Right lobe of liver (tissue), 6 donors: ENCODE results near the gene GFOD1. TPM values are rescaled to one million over a fixed set of nuclear protein-coding genes. Genes with fewer than 3 reads are reported as not detected.

Experiments used
- ATAC-seq, 4 donors: fragments of 200-7000 bp; cut with Tn5 transposase; one replicate each; pipeline ENCODE4 v1.9.1; 2020; ENCODE audit warnings: mild to moderate bottlenecking in 4 of 4, moderate library complexity in 4 of 4
- DNase-seq, 3 donors: peaks; one replicate each; pipeline ENCODE4 v3.0.0-alpha.2; 2020
- H3K27ac ChIP-seq, 3 donors: fragments of 200-600 bp; one replicate each; pipeline ENCODE4 v1.8.0; 2022
- H3K27me3 ChIP-seq, 2 donors: fragments of 200-600 bp; one replicate each; pipeline ENCODE4 v1.8.0; 2022
- H3K36me3 ChIP-seq, 4 donors: fragments of 200-600 bp; sonication (generic) in 1 of 4; one replicate each; pipeline versions ENCODE4 v1.5.1 to v1.8.0; 2017 to 2022; ENCODE audit warnings: control low read depth in 1 of 4
- H3K4me1 ChIP-seq, 4 donors: fragments of 200-600 bp; sonication (generic) in 1 of 4; one replicate each; pipeline versions ENCODE4 v1.5.1 to v1.8.0; 2017 to 2022; ENCODE audit warnings: control low read depth in 1 of 4
- H3K4me3 ChIP-seq, 3 donors: fragments of 200-600 bp; one replicate each; pipeline ENCODE4 v1.8.0; 2022
- H3K9me3 ChIP-seq, 4 donors: fragments of 200-600 bp; sonication (generic) in 1 of 4; one replicate each; pipeline versions ENCODE4 v1.5.1 to v1.8.0; 2017 to 2022; ENCODE audit warnings: control low read depth in 1 of 4
- POLR2A ChIP-seq: fragments of 450-650 bp; IDR thresholded peaks from one replicate; pipeline ENCODE4 v1.6.1; 2017; ENCODE audit warnings: antibody characterized with exemption, mild to moderate bottlenecking
- WGBS: methylation state at CpG from one replicate; pipeline ENCODE4 v1.1.6; 2018; ENCODE audit warnings: low coverage, low lambda C conversion rate; ENCODE audit not compliant: insufficient coverage; ENCODE audit errors: missing lambda C conversion rate; 5-methylcytosine and 5-hydroxymethylcytosine counted together
- intact Hi-C, 2 donors: fragments of 100-400 bp; cut with DNase I; formaldehyde crosslinking; loops; one replicate each; pipeline versions ENCODE4 v1.11.2 to v1.14.1; 2022
- total RNA-seq, 6 experiments: library from RNA; depleted of rRNA in 2 of 6; stranded (reverse); fragments of >200 nt in 2 of 6; fragmentation: NEBNext Ultra II Directional in 3 of 6; extraction: Animal tissue kit (Norgen Biotek cat#: 25700) in 3 of 6; gene quantifications; one replicate each; pipeline versions ENCODE4 v1.1.0 to v1.2.4, GENCODE V29; 2016 to 2023
- TF ChIP-seq, protein P1 (sequence below), 4 donors: fragments of 200-600 bp in 3 of 4; fragments of 450-650 bp in 1 of 4; IDR thresholded peaks; one replicate each; pipeline versions ENCODE4 v1.5.1 to v1.8.0; 2016 to 2022; ENCODE audit warnings: antibody characterized with exemption in 4 of 4, mild to moderate bottlenecking in 2 of 4
- donor health status: DM: no; HTN: yes; CAD: no.
- donor health status: DM: no; HTN: no; CAD: no.
- donor health status: DM: no; HTN: no; CAD: no.
- donor health status: DM: no; HTN: yes; CAD: no.
- donor health status: DM: no; HTN: yes; CAD: no.

GFOD1 gene
- total RNA-seq, 6 experiments from 2014 or later, result 5.4 to 8.5 (median 7.5) TPM

DNA sequence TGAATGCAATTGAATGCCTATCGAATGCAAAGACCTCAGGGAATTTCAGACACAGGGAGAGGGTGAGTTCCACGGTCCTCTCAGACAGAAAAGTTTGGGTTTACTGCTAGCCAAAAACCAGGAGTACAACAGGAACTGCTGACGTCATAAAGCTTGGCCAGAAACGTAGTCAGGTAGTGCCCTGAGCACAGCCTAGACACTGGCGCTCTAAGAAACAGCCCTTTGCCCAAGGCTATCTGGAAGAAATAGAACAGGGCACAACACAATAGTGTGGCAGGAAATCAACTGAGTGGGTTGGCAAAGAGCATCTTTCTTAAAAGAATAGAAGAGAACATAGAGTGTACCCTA is 58.0 kb downstream of the GFOD1 start:
- Histone ChIP-seq H3K27ac (no peak overlapping the region), H3K36me3 (no peaks in the 10 kb centered on the region), H3K4me1 (peaks cover 0 to 16% (median 0%) of the 10 kb centered on the region in 4 donors), H3K4me3 (no peak overlapping the region), H3K27me3 (no peaks in the 10 kb centered on the region), H3K9me3 (no peaks in the 10 kb centered on the region)
- intact Hi-C loops, result no loop called here
- DNase-seq (no peak), ATAC-seq (no peak)
- WGBS, result 58% methylated on average over 5 of the region's 5 CpGs
- TF ChIP-seq POLR2A, result no peak

DNA sequence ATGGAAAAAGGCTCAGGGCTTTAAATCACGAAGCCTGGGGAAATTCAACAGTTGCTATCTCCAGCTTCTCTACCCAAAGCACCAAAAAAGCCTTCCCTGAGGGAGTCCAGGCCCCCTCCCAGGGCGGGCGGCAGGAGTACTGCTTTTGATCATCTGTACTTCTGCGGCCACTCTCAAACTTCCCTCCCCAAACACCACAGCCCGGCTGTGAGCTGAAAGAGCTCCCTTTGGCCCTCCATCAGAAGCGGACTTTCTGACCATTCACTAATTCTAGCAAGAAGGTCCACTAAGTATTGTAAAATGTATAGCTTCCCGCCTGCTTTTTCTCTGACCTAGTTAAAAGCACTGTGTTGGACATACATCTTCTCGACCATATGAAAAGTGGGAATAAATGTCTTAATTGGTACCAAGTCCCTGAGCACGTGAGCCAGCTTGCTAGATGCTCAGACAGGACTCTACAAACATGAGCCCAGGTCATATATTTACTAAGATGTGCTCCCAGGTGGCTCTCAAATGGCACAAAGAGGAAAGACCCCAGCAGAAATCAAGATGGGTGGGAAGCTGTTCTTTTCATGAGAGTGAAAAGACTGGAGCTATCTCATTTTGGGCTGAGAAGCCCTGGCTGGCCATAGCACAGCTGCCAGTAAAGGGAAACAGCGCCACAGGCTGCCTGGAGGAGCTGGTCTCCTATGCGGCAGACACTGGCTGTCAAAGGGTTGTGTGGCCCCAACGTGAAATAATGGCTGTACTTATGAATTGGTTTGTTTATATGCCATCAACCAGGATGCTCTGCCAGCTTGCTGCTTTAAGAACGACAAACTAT is 58.6 kb downstream of the GFOD1 start:
- no peak overlapping the region for H3K27ac ChIP-seq
- intact Hi-C loops, result no loop called here
- no peak overlapping the region for H3K4me3 ChIP-seq
- DNase-seq, result no peak
- H3K4me1 ChIP-seq, result peaks cover 0 to 16% (median 0%) of the 10 kb centered on the region in 4 donors
- no peaks in the 10 kb centered on the region for H3K9me3 ChIP-seq
- ATAC-seq, result no peak
- TF ChIP-seq, protein P1, sequence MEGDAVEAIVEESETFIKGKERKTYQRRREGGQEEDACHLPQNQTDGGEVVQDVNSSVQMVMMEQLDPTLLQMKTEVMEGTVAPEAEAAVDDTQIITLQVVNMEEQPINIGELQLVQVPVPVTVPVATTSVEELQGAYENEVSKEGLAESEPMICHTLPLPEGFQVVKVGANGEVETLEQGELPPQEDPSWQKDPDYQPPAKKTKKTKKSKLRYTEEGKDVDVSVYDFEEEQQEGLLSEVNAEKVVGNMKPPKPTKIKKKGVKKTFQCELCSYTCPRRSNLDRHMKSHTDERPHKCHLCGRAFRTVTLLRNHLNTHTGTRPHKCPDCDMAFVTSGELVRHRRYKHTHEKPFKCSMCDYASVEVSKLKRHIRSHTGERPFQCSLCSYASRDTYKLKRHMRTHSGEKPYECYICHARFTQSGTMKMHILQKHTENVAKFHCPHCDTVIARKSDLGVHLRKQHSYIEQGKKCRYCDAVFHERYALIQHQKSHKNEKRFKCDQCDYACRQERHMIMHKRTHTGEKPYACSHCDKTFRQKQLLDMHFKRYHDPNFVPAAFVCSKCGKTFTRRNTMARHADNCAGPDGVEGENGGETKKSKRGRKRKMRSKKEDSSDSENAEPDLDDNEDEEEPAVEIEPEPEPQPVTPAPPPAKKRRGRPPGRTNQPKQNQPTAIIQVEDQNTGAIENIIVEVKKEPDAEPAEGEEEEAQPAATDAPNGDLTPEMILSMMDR (IDR thresholded peaks at IDR 0.05), result no peak
- TF ChIP-seq POLR2A, result no peak
- H3K36me3 ChIP-seq, result no peaks in the 10 kb centered on the region
- WGBS, result 79% methylated on average over 12 of the region's 13 CpGs
- H3K27me3 ChIP-seq, result no peaks in the 10 kb centered on the region

DNA sequence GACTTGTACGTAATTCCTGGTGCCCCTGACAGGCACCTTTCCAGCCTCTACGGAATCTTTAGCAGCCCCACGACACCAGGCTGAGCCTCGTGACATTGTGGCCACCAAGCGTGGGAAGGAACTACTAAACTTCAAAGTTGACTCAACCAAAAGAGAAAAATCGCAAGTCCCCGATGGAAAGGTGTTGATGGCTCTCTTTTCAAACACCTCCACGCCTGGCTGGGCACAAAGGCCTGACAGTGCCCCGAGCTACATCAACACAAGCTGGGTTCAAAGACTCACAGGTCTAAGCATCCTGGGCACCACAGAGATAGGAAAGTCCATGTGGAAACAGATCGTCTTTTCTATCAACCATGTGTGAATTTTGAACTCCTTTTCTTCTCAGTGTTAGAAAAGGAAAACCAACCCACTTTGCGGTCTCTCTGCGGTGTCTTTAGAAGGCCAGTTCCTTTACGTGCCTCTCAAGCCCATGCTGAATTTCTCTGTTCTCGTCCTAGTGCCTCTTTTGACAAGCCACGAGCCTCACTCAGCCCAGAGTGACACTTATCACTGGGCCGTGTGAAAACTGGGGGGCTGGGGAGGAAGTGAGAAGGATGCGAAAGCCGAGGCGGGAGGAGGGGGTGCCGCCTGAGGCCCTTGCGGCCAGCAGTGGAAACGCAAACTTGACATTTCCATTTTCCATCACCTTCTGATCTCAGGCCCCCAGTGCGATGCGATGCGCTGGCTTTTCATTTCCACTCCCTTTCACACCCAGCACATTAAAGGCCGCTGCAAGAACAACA is 59.4 kb downstream of the GFOD1 start:
- H3K36me3 ChIP-seq, result no peaks in the 10 kb centered on the region
- peak; percentile 26 to 51 (median 43) for ATAC-seq
- H3K4me3 ChIP-seq, result no peak overlapping the region
- H3K27me3 ChIP-seq, result no peaks in the 10 kb centered on the region
- H3K4me1 ChIP-seq, result peaks cover 0 to 16% (median 0%) of the 10 kb centered on the region in 4 donors
- intact Hi-C loops, result no loop called here
- peak overlapping the region in 1 of 3 donors; percentile 5 for H3K27ac ChIP-seq
- TF ChIP-seq POLR2A, result no peak
- TF ChIP-seq, protein P1 (IDR thresholded peaks at IDR 0.05), result no peak
- no peaks in the 10 kb centered on the region for H3K9me3 ChIP-seq
- WGBS, result 54% methylated on average over 23 of the region's 26 CpGs
- DNase-seq, result no peak

DNA sequence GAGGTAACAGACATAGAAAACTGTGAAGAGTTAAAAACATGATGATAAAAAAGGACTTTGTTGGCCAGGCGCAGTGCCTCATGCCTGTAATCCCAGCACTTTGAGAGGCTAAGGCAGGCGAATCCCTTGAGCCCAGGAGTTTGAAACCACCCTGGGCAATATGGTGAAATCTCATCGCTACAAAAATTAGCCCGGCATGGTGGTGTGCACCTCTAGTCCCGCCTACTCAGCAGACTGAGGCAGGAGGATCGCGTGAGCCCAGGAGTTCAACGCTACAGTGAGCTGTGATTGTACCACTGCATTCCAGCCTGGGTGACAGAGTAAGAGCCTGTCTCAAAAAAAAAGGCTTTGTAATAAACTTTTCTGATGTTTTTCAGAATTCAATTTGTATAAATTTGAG is 60.1 kb downstream of the GFOD1 start:
- WGBS, result 70% methylated on average over 4 of the region's 8 CpGs
- H3K36me3 ChIP-seq, result no peaks in the 10 kb centered on the region
- H3K4me3 ChIP-seq, result no peak overlapping the region
- DNase-seq, result no peak
- no peaks in the 10 kb centered on the region for H3K27me3 ChIP-seq
- no peaks in the 10 kb centered on the region for H3K9me3 ChIP-seq
- intact Hi-C loops, result no loop called here
- peaks cover 0 to 16% (median 0%) of the 10 kb centered on the region in 4 donors for H3K4me1 ChIP-seq
- H3K27ac ChIP-seq, result no peak overlapping the region
- no peak for TF ChIP-seq POLR2A
- TF ChIP-seq, protein P1 (IDR thresholded peaks at IDR 0.05), result no peak
- ATAC-seq, result no peak
